GM18498 (cell line): ENCODE measurements around the gene TMUB1.
A peak's percentile ranks its signal among the peaks of the same experiment; 100 is the strongest.

ENCODE experiments used
- ATAC-seq: cut with Tn5 transposase; IDR thresholded peaks from one replicate; pipeline ENCODE4 v1.9.1; 2021; ENCODE audit warnings: mild to moderate bottlenecking, moderate library complexity; ENCODE audit not compliant: unreplicated experiment

The TMUB1 gene

DNA sequence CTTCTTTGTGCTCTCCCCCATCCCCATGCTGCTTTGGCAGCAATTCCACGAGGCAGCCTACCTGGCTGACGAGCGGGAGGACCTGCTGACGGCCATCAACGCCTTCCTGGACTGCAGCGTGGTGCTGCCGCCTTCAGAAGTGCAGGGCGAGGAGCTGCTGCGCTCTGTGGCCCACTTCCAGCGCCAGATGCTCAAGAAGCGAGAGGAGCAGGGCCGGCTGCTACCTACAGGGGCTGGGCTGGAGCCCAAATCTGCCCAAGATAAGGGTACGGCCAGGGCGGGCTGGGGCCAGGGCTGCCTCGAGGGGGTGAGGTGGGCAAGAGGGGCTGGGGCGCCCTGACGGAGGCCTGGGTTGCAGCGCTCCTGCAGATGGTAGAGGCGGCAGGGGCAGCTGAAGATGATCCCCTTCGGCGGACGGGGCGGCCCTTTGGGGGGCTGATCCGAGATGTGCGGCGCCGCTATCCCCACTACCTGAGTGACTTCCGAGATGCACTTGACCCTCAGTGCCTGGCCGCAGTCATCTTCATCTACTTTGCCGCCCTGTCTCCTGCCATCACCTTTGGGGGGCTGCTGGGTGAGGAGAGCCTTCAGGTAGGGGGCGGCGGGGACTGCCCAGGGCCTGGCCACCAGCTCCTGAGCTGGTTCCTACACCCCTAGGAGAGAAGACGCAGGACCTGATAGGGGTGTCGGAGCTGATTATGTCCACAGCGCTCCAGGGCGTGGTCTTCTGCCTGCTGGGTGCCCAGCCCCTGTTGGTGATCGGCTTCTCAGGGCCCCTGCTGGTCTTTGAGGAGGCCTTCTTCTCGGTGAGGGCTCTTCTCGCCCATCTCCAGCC, 12.0 kb downstream of the TMUB1 start:
- no peak for ATAC-seq

DNA sequence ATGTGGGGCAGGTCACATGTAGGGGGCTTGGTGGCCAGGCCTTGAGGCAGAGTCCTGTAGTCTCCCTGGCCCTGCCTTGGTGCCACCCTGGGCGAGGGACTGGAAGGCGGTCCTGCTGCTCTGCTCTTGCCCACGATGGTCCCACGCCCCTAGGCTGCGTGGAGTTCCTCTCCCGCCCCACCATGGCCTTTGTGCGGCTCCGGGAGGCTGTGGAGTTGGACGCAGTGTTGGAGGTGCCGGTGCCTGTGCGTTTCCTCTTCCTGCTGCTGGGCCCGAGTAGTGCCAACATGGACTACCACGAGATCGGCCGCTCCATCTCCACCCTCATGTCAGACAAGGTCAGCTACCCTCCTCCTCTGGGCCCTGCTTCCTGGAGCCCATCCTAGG, 12.7 kb downstream of the TMUB1 start:
- no peak for ATAC-seq

DNA sequence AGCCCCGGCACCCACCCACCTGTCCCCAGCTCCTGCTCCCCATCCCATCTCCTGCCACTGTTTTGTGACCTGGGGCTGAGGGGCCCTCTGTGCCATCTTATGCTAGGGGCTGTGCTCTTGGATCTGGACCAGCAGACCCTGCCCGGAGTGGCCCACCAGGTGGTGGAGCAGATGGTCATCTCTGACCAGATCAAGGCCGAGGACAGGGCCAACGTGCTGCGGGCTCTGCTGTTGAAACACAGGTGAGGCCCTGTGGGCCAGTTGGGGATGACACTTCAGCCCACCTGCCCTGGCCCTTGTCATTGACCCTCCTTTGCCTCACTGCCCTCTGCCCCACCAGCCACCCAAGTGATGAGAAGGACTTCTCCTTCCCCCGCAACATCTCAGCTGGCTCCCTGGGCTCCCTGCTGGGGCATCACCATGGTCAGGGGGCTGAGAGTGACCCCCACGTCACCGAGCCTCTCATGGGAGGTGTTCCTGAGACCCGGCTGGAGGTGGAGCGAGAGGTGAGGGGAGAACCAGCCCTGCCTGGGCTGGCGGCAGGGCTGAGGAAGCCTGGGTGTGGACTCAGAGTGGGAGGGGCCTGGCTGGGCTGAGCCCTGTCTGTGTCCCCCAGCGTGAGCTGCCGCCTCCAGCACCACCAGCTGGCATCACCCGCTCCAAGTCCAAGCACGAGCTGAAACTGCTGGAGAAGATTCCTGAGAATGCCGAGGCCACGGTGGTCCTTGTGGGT, 13.3 kb downstream of the TMUB1 start:
- ATAC-seq, result no peak

DNA sequence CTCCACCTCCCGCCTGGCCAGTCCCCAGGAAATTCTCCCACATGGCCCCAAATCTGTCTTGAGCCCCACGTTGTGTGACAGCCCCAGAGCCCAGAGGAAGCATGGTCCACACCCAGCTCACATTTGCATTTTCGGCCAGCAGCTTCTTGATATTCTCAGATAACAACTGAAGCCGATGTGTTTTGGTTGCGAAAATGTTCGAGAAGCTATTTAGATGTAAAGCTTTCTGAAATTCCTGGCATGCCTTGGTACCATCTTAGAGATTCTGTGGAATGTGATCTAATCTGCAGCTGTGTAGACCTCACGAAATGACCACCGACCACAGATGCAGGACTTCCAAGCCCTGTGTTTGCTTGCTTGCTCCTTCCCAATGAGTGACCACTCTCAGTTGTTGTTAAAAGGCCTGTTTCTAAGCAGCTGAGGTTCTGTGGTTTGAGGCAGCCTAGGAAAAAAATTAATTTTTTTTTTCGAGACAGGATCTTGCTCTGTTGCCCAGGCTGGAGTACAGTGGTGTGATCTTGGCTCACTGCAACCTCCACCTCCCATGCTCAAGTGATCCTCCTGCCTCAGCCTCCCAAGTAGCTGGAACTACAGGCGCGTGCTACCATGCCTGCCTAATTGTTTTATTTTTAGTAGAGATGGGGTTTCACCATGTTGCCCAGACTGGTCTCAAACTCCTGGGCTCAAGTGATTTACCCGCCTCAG, 15.1 kb downstream of the TMUB1 start:
- no peak for ATAC-seq

DNA sequence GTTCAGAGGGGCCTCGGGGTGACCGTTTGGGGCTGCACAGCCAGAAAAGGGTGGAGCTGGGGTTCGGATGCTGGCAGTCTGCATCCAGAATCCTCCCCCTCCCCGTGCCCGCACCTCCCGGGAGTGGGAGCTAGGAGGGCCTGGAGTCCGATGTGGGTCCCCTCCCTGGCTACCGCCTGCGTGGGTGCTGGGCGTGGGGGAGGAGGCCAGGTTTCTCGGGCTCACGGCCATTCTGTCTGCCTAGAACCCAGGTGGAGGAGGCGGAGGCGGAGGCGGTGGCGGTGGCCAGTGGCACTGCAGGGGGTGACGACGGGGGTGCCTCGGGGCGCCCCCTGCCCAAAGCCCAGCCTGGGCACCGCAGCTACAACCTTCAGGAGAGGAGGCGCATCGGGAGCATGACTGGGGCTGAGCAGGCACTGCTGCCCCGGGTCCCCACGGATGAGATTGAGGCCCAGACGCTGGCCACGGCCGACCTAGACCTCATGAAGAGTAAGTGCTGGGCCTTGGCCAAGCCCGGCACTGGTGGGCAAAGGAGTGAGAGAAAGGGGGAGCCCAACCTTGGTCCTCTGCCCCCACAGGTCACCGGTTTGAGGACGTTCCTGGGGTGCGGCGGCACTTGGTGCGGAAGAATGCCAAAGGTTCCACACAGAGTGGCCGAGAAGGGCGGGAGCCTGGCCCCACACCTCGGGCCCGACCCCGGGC, 16.9 kb downstream of the TMUB1 start:
- ATAC-seq, result no peak

GRCh38 chr7:151065516-151065915, 17.8 kb downstream of the TMUB1 start:
- ATAC-seq, result no peak

- no peak for ATAC-seq
Observed at GRCh38 chr7:151064993-151065392, 18.3 kb downstream of the TMUB1 start.

GRCh38 chr7:151064454-151064853, 18.8 kb downstream of the TMUB1 start:
- ATAC-seq, result no peak

DNA sequence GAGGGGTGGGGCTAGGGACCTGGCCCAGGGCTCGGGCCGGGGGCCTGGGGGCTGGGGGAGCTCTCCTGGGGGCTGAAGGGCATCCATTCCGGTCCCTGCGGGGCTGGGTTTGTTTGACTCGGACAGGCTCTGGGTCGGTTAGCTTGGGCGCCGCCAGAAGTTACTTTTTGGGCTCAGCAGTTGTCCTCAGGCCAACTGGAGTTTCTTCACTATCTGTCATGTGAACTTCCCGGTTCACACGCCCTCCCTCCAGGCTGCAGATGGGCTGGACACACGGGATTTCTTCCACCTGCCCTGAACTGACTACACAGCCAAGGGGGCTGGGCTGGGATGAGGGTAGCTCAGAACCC, 20.1 kb downstream of the TMUB1 start:
- ATAC-seq, result no peak

GRCh38 chr7:151062399-151063211, 20.7 kb downstream of the TMUB1 start:
- ATAC-seq, result no peak

- ATAC-seq, result no peak
Observed at GRCh38 chr7:151062111-151062398, 21.2 kb downstream of the TMUB1 start.

- no peak for ATAC-seq
Observed at GRCh38 chr7:151061213-151062110, 21.8 kb downstream of the TMUB1 start.

- no peak for ATAC-seq
Observed at GRCh38 chr7:151060416-151061212, 22.7 kb downstream of the TMUB1 start.

- ATAC-seq, result no peak
Observed at GRCh38 chr7:151060113-151060415, 23.2 kb downstream of the TMUB1 start.

DNA sequence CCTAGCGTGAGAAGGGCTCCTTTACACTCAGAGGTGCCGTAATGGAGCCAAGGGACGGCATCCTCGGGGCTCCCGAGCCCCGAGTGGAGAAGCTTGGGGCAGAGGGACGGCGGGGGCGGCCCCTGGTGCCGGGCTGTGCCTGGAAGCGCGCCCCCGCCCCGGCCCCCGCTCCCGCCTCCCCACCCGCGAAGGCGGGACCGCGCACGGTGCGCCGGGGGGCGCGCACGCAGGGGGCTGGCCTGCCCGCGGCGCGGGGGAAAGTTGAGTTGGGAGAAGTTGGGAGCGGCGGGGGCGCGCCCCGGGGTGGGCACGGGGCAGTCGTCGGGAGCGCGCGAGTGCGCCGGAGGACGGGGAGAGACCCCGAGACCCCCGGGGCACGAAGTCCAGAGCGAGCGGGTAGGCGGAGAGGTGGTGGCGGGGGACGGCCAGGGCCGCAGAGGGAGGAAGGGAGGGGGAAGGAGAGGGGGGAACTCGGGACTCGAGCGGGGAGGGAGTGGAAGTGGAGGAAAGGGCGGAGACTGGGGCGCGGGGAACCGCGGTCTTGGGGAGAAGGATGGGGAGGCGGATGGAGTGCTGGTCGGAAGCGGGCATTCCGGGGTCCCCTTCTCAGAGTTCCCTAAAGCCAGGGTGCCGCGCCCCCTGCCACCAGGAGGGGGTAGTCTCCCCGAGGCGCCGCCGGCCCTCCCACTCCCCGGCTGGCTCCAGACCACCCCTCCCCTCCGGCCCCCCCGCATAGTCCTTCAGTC, 23.8 kb downstream of the TMUB1 start, which contains the start of gene SLC4A2:
Gene SLC4A2 (plus strand): TSS at position 223 of the 746 bp plus-strand sequence. CDS start 2,399 bp downstream, outside the sequence.
- peak; percentile 35 for ATAC-seq

DNA sequence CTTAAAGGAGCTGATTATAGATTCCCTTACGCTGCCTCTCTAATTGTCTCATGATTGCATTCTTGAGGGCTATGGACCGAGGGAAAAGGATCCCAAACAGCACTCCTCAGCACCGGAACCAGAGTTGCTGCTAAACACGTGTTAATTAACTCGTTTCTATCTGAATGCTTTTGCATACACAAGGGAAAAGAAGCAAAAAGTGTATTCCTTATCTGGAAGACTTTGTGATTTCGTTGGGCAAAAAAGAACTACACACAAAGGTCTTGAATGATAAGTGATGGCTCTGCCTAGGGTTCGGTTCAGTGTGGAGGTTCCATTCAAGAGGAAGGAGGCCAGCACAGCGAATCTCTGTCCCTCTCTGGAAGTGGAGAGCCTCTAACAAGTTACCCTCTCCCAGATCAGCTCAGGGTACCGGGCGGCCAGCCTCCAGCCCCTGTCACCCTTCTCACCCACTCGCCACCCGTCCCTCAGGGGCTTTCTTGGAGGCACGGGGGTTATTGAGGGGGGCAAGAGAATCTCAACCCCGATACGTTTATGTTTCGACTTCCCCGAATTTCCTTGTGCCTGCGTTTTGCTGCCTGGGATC, 24.4 kb downstream of the TMUB1 start:
- ATAC-seq, result no peak

DNA sequence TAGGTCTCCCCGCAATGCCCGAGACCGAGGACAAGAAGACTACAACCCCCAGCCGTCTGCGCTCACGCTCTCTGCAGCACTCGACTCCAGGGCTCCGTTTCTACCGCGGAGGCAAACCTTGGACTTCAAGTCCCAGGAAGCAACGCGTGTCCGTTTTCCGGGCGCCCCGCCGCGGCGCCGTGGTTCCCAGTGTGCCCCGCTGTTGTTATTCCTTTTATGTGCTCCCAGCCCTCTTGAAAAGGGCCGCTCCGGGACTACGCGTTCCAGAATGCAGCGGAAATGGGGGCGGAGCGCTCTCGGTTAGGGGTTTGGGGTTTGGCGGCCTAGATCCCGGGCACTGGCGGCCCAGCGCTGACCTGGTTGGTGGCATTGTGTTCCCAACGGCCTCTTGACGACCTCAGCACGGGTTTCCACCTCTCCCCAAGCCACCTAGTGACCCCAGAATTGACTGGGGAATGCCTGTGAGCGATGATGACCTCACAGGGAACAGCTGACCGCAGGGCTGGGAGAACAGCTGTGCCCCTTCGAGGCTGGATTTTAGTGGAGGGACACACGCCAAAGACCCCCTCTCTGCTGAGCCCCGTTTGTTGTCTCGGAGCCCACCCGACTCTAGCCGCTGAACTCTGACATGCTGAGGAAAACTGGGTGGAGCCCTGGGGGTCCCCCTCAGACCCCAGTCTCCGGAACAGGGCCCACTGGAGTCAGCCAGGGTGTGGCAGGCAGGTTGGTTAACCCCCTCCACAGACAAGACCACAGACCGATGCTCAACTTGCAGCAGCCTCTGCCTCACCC, 25.1 kb downstream of the TMUB1 start:
- peak; percentile 89 for ATAC-seq
